ENCODE measurements around the gene RAB33B. TPM values are rescaled to one million over a fixed set of nuclear protein-coding genes. Genes with fewer than 3 reads are reported as not detected.

Gene RAB33B
- total RNA-seq, 1 donor from 2014 or later, result 11.8 TPM

DNA sequence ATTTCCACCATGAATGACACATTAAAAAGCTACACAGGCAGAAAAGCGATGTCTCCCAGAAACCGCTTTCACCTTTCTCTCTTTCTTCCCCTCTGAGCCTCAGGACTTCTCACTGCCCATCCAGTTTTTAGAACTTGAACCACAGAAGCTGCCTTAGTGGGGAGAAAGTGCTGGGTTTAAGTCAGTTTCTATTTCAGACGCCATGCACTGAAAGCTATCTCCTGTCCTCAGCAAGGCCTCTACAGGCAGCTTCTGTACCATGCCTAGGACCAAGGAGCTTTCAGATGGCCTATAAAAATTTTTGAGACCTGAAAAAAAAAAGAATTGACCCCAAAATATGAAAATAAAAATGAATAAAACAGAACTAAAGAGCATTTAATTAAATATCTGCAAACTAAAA lies 34.5 kb downstream of the RAB33B start:
- no peaks in the 10 kb centered on the region for H3K27me3 Mint-ChIP-seq (ENCODE audit: low read depth, unreplicated experiment)
- Histone ChIP-seq H3K9ac (ENCODE audit: low read length) (no peak overlapping the region), H3K27me3 (ENCODE audit: insufficient read depth, low read length) (no peaks in the 10 kb centered on the region), H2AFZ (ENCODE audit: low read depth, low read length) (no peak overlapping the region), H3K9me3 (ENCODE audit: insufficient read depth, low read depth, low read length) (no peaks in the 10 kb centered on the region), H3K36me3 (ENCODE audit: insufficient read depth, low read length) (no peaks in the 10 kb centered on the region), H3K79me2 (ENCODE audit: insufficient read depth, low read length) (no peaks in the 10 kb centered on the region), H3K27ac (ENCODE audit: low read depth, low read length) (no peak overlapping the region), H3K4me3 (ENCODE audit: insufficient read depth, low read depth, low read length) (no peak overlapping the region), H3K4me2 (ENCODE audit: low read length) (no peak overlapping the region), H4K20me1 (ENCODE audit: insufficient read depth, low read length) (no peaks in the 10 kb centered on the region), H3K4me1 (ENCODE audit: insufficient read depth, low read length) (no peaks in the 10 kb centered on the region)
- H3K4me3 Mint-ChIP-seq (ENCODE audit: unreplicated experiment), result no peak overlapping the region
- H3K9me3 Mint-ChIP-seq (ENCODE audit: unreplicated experiment), result no peaks in the 10 kb centered on the region
- H3K27ac Mint-ChIP-seq (ENCODE audit: unreplicated experiment), result no peak overlapping the region
- no peak for FAIRE-seq
- no peaks in the 10 kb centered on the region for H3K4me1 Mint-ChIP-seq (ENCODE audit: low read depth, unreplicated experiment)
- H3K36me3 Mint-ChIP-seq (ENCODE audit: low read depth, unreplicated experiment), result no peaks in the 10 kb centered on the region
- TF ChIP-seq, protein P1, sequence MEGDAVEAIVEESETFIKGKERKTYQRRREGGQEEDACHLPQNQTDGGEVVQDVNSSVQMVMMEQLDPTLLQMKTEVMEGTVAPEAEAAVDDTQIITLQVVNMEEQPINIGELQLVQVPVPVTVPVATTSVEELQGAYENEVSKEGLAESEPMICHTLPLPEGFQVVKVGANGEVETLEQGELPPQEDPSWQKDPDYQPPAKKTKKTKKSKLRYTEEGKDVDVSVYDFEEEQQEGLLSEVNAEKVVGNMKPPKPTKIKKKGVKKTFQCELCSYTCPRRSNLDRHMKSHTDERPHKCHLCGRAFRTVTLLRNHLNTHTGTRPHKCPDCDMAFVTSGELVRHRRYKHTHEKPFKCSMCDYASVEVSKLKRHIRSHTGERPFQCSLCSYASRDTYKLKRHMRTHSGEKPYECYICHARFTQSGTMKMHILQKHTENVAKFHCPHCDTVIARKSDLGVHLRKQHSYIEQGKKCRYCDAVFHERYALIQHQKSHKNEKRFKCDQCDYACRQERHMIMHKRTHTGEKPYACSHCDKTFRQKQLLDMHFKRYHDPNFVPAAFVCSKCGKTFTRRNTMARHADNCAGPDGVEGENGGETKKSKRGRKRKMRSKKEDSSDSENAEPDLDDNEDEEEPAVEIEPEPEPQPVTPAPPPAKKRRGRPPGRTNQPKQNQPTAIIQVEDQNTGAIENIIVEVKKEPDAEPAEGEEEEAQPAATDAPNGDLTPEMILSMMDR (IDR thresholded peaks at IDR 0.05; ENCODE audit: insufficient read depth, low read depth, low read length), result no peak
- no peak for TF ChIP-seq EZH2 (IDR thresholded peaks at IDR 0.05; ENCODE audit: insufficient read depth, low read length)
- no peak for DNase-seq (ENCODE audit: low read depth)

DNA sequence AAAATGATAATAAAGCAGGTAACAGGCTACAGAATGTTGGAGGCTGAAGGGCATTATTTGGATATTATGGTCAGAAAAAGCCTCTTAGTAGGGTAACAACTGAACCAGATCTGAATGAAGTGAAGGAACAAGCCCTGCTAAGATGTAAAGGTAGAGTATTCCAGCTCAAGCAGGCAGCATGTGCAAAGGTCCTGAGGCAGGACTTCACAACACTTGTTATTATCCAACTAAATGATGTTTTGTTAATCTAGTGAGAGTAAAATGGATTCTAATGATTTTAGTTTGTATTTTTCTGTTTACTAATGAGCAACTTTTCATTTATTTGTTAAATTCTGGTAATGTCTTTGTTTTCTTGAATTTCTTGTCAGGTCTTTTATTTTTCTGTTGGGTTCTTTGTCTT lies 35.7 kb downstream of the RAB33B start:
- Histone ChIP-seq H3K79me2 (ENCODE audit: insufficient read depth, low read length) (no peaks in the 10 kb centered on the region), H4K20me1 (ENCODE audit: insufficient read depth, low read length) (no peaks in the 10 kb centered on the region), H3K4me3 (ENCODE audit: insufficient read depth, low read depth, low read length) (no peak overlapping the region), H3K9me3 (ENCODE audit: insufficient read depth, low read depth, low read length) (no peaks in the 10 kb centered on the region), H2AFZ (ENCODE audit: low read depth, low read length) (no peak overlapping the region), H3K36me3 (ENCODE audit: insufficient read depth, low read length) (no peaks in the 10 kb centered on the region), H3K9ac (ENCODE audit: low read length) (no peak overlapping the region), H3K4me2 (ENCODE audit: low read length) (no peak overlapping the region), H3K27me3 (ENCODE audit: insufficient read depth, low read length) (no peaks in the 10 kb centered on the region), H3K4me1 (ENCODE audit: insufficient read depth, low read length) (no peaks in the 10 kb centered on the region), H3K27ac (ENCODE audit: low read depth, low read length) (no peak overlapping the region)
- peaks cover 4% of the 10 kb centered on the region for H3K9me3 Mint-ChIP-seq (ENCODE audit: unreplicated experiment)
- H3K36me3 Mint-ChIP-seq (ENCODE audit: low read depth, unreplicated experiment), result no peaks in the 10 kb centered on the region
- H3K4me1 Mint-ChIP-seq (ENCODE audit: low read depth, unreplicated experiment), result no peaks in the 10 kb centered on the region
- no peak overlapping the region for H3K4me3 Mint-ChIP-seq (ENCODE audit: unreplicated experiment)
- no peaks in the 10 kb centered on the region for H3K27me3 Mint-ChIP-seq (ENCODE audit: low read depth, unreplicated experiment)
- TF ChIP-seq EZH2 (IDR thresholded peaks at IDR 0.05; ENCODE audit: insufficient read depth, low read length), result no peak
- TF ChIP-seq, protein P1 (IDR thresholded peaks at IDR 0.05; ENCODE audit: insufficient read depth, low read depth, low read length), result no peak
- DNase-seq (ENCODE audit: low read depth) (no peak), FAIRE-seq (no peak)
- H3K27ac Mint-ChIP-seq (ENCODE audit: unreplicated experiment), result no peak overlapping the region

DNA sequence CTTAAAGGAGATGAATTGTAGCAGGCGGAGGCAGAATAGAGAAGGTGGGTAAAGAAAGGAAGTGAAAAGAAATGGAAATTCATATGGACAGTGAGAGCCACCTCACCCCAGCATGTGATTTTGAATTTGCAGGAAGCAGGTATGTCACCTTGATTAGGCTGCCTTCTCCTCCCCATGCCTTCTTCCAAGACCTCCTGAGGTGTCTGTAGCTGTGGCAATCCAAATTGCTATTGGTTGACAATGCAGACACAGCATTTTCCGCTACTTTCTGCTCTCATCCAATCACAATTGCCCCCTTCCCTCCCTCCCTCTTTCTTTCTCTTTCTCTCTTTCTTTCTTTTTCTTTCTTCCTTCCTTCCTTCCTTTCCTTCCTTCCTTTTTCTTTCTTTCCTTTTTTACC lies 38.5 kb downstream of the RAB33B start:
- no peak for DNase-seq (ENCODE audit: low read depth)
- peaks cover 4% of the 10 kb centered on the region for H3K9me3 Mint-ChIP-seq (ENCODE audit: unreplicated experiment)
- Histone ChIP-seq H3K9ac (ENCODE audit: low read length) (no peak overlapping the region), H3K9me3 (ENCODE audit: insufficient read depth, low read depth, low read length) (no peaks in the 10 kb centered on the region), H3K4me1 (ENCODE audit: insufficient read depth, low read length) (no peaks in the 10 kb centered on the region), H3K27me3 (ENCODE audit: insufficient read depth, low read length) (no peaks in the 10 kb centered on the region), H2AFZ (ENCODE audit: low read depth, low read length) (no peak overlapping the region), H4K20me1 (ENCODE audit: insufficient read depth, low read length) (no peaks in the 10 kb centered on the region), H3K79me2 (ENCODE audit: insufficient read depth, low read length) (no peaks in the 10 kb centered on the region), H3K36me3 (ENCODE audit: insufficient read depth, low read length) (no peaks in the 10 kb centered on the region), H3K27ac (ENCODE audit: low read depth, low read length) (no peak overlapping the region), H3K4me3 (ENCODE audit: insufficient read depth, low read depth, low read length) (no peak overlapping the region), H3K4me2 (ENCODE audit: low read length) (no peak overlapping the region)
- H3K27ac Mint-ChIP-seq (ENCODE audit: unreplicated experiment), result no peak overlapping the region
- H3K4me1 Mint-ChIP-seq (ENCODE audit: low read depth, unreplicated experiment), result no peaks in the 10 kb centered on the region
- FAIRE-seq, result no peak
- no peak overlapping the region for H3K4me3 Mint-ChIP-seq (ENCODE audit: unreplicated experiment)
- no peaks in the 10 kb centered on the region for H3K36me3 Mint-ChIP-seq (ENCODE audit: low read depth, unreplicated experiment)
- no peaks in the 10 kb centered on the region for H3K27me3 Mint-ChIP-seq (ENCODE audit: low read depth, unreplicated experiment)
- TF ChIP-seq, protein P1 (IDR thresholded peaks at IDR 0.05; ENCODE audit: insufficient read depth, low read depth, low read length), result no peak
- no peak for TF ChIP-seq EZH2 (IDR thresholded peaks at IDR 0.05; ENCODE audit: insufficient read depth, low read length)
